ENCODE measurements around the gene SUSD6.

Gene SUSD6

DNA sequence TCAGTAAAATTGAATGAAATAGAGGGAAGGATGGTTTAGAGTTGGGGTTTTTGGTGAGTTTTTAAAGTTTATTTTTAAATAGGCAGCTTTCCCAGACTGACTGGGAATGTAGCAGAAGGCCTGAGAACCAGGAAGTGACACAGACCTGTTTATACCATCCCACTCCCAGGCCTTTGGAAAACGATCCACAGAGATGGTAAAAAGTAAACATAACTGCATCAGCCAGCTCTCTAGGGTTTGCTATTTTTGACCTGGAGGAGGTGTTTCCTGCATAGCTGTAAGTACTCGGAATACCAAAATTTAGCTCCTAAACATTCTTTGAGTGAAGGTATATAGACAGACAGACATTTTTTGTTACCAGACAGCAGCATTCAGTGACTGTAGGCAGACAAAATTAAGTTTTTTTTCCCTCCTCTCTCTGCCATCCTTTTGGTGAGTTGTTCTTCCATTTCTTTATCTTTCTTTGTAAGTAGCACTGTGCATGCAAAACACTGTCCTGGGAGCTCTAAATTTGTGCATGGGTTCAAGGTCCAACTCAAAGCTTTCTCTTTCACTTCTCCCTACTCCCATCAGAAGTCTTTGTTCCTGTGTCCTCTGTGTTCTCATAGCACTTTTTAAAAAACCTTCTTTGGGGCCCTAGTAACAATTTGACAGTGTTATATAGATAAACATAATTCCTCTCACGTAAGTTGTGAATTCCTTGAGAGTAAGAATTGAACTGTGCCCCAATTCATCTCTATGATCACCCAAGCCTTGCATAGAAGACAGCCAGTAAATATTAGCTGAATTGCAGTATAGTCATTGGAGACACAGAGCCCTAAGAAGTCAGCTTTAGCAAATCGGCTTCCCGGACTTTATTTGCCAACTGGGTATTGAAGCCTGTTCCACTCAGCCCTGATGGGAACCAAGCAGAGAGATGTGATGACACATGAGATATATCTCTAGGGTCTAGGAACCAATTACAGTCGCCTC is 37.4 kb downstream of the SUSD6 start:
- no peak for DNase-seq (ENCODE audit: low read depth, low spot score)

DNA sequence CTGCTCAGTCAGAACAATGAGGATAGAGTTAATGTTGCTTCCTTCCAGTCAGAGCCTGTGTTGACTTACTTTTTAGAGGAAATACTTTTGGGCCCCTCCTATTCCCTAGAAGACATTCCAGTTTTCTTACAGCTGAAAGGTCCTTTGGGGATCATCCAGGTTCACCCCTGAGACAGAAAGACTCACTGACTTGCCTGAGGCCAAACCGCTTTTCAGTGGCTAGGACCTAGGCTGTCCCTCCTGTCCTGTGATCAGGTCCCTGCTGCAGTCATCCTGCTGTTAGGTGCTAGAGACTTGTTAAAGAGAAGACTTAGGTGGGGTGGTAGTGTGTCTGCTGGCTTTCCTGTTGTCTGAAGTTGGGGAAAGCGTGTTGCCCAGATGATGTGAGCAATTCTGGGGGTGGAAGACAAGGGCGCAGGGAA is 39.6 kb downstream of the SUSD6 start:
- DNase-seq (ENCODE audit: low read depth, low spot score) = no peak

DNA sequence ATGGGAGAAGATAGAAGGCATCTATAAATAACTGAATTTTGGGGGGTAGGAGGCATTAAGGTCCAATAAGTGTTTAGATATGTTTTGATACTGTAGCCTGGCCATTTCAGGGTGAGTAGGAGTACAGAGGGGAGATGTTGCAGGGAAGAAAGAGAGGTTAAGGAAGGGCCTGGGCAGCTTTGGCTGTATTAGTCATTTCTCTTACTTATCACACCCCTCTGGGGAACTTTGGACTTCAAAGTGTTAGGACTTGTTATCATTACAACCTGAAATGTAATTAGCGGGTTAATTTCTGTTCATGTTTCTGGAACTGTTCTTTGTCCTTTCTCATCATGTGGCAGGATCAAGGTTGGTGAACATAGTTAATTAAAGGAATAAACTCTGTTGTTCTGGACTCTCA is 40.3 kb downstream of the SUSD6 start:
- no peak for DNase-seq (ENCODE audit: low read depth, low spot score)

DNA sequence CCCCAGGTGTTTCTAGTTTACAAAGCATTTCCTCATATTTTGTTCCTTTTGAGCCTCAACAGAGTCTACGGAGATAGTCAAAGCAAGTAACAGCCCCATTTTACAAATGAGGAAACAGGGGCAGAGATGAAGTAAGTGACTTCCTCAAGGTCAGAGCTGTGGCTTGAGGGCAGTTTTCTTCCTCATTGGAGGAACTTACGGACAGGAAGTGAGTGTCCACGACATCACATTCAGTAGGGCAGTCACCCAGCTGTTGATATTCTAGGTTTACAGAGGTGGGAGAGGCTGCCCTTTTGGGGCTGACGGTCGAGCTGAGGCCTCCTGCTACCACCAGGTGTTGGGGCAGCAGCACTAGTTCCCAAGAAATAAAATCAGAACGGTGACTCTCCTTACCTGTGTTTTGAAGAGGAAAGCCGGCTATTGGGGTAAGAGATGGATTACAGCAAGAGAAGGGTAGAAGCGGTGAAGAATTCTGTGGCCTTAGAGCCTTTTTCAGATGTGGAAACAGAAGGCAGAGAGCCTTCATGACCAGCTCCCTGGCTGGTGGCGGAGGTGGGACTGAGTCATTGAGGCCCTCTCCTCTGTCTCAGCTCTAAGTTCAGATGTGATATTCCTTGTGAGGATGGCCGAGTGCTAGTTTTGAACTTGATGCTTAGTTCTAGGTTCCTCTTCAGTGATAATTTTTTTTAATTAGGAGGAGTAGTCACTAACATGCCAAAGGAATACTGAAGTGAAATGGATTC is 41.7 kb downstream of the SUSD6 start:
- no peak for DNase-seq (ENCODE audit: low read depth, low spot score)

DNA sequence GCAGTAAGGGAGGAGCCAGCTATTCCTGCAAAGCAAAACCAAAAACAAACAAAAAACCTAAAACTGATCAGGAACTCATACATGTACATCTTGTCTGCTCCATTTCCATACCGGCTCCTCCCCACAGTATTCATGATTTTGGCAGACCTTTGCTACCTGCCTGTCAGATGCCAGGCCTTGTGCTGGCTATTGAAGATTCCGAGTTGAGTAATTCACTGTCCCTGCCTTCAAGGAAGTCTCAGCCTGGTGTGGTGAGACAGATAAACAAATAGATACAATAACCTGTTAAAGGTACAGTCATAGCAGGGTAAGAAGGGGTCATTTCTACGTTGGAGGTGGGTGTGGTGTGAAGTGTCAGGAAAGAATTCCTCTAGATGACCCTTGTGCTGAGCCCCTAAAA is 42.7 kb downstream of the SUSD6 start:
- no peak for DNase-seq (ENCODE audit: low read depth, low spot score)

DNA sequence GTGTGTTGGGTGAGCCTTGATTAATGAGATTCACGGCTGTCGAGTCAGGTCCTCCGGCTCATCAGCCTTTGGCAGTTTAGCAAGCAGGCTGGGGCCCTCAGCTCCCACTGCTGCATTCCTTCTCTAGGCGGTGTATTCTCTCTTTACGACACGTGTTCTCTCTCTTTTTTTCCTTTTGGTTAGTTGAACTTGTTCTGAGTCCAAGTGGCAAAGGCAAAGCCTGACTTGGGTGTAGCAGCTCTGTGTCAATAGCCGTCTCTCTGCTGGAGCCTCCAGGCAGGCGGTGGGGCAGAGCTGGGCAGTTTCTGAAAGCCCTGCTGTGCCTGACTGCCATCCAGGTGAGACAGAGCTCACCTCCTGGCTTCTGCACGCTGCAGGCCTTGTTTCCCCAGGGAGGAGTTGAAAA is 46.6 kb downstream of the SUSD6 start:
- no peak for DNase-seq (ENCODE audit: low read depth, low spot score)

DNA sequence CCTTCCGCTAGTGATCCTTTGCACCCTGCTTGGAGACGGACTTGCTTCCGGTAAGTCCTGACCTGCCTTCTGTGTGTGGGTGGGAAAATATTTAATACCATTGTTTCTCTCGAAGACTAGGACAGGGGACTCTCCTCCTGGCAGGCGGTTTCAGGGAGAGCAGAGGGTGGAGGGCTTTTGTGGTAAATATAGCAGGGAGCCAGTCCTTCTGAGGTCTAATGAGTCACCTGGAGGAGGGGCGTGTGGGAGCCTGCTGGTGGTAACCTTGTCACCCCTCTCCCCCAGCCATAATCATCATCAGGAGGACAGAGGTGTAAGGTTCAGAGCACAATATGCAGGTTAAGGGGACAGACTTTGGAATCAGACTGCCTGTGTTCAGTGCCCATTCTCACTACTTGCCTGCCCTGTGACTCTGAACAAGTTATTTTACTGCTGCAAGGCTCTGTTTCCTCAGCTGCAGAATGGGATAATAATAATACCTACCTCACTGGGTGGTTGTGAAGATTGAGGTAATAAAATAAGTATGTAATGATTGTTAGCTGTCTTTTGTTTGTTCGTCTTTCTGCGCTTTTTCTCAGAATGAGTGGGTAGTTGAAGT is 47.4 kb downstream of the SUSD6 start:
- no peak for DNase-seq (ENCODE audit: low read depth, low spot score)

DNA sequence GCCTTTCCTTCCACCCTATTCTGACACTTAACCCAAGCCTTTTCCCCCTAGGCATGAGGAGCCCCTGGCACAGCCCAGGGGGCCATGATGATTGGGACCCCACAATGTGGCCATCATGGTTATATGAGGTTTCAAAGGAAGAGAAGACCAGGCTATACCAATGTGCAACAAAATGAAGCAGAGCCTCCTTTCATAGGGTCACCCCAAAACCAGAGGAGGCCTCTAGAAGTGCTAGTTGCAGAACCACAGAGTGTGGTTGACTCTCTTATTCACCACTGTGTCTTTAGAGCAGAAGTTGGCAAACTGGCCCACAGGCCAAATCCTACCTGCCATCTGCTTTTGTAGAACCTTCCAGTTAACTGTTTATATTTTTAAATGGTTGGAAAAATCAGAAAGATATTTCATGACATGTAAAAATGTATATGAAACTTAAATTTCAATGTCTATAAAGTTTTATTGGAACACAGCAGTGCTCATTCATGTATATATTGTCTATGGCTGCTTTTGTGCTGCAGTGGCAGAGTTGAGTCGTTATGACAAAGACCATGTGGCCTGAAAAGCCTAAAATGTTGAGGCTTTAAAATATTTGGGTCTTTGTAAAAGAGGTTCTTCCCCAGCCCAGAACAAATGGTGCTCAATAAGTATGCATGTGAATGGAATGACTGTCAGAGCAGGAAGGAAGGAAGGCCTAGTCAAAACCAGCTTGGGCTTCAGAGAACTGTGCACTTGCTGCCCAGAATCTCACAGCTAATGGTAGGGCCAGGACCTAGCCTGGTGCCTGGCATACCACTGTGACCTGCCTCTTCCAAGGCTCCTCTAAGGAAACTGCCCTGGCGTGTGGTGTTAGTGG is 49.2 kb downstream of the SUSD6 start:
- DNase-seq (ENCODE audit: low read depth, low spot score) = no peak

DNA sequence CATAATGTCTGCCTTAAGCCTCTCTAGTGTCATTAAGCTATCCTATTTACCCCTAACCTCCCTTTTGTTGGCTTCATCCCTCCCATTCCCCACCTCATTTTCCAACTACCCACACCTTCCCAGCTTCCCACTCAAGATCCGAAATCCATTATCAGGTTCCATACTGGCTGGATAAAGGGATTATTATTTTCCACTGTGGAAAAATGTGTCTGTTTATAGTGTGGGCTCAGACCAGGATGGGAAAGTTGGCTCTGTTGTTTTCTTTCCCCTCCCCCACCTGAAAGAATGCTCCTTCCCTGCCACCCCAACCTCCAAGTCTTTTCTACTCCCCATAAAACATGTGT is 49.8 kb downstream of the SUSD6 start:
- DNase-seq (ENCODE audit: low read depth, low spot score) = no peak

DNA sequence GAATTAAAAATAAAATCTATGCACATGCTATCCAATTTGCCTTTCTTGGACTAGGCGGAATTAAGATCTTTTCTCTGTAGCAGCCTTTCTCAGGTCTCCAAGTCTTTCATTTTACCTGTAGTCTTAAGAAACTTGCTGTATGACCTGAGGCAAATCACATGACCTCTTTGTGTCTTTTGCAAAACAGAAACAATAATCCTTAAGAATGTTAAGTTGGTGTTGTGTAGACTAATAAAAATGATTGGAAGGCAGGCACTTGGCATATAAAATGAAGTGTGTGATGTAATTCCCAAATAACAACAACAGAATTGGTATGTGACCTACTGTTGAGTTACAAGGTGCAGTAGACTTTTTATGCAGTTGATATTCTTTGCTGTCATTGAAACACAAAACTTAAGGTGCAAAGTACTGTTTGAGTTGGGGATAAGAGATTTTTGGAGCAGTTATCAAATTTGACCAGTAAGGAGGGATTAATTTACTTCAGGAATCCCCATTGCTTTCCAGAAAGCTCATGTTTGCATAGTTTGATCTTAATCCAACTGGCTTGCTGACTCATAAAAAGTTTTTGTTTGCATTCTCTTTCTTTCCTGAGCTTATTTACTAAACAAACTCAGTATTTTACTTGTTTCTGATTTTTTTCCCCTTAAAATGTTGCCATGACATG is 51.4 kb downstream of the SUSD6 start:
- DNase-seq (ENCODE audit: low read depth, low spot score) = no peak

DNA sequence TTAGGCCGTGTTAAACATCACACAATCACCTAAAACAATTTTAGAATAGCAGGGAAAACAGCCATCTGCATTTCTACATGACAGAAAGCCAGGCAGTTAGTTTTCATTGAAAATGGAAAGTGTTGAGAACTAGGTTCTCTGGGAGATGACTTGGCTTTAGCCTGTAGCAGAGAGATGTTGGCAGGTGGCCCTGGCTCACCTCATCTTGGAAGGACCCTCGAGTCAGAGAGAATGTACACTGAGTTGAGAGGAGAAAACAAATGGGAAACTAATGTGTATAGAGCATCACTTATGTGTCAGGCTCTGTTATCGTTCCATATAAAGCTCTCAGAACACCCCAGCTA is 51.9 kb downstream of the SUSD6 start:
- DNase-seq (ENCODE audit: low read depth, low spot score) = no peak

DNA sequence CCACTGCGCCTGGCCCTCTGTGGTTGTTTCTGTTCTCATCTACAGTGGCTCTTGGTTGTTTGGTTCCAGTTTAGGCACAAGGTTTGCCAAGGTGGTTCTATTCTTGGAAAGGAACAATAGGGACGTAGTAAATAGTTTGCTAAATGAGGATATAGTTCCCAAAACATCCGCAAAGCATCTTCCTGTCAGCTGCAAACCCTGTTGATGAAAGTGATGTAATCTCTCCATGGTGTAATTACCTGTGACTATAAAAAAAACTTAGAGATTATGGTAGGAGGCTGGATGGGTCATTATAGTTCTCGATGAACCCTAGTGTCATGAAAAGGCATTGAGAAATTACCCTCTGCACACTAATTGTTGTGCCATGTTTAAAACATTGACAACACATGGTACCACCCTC is 52.9 kb downstream of the SUSD6 start:
- no peak for DNase-seq (ENCODE audit: low read depth, low spot score)

DNA sequence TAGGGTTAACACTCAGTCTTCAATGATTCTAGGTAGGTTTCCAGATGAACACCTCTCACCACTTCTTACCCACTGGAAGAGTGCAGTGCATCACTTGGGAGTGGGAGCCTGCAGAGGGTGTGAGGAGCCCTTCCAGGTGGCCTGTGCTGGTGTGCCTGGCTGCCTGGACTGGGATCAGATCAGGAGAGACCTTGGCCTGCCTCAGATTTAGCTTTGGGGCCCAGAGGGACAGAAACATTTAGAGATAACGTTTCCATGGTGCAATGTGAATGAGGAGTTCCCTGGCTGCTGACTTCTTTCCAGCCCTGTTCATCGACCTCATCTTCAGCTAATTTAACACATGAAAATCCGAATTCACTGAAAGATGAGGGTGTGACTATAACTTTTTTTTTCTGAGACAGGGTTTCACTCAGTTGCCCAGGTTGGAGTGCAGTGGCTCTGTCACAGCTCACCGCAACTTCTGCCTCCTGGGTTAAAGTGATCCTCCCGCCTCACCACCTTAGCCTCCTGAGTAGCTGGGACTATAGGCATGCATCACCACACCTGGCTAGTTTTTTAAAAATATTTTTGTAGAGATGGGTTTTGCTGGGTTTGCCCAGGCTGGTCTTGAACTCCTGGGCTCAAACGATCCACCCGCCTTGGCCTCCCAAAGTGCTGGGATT is 53.6 kb downstream of the SUSD6 start:
- DNase-seq (ENCODE audit: low read depth, low spot score) = no peak

DNA sequence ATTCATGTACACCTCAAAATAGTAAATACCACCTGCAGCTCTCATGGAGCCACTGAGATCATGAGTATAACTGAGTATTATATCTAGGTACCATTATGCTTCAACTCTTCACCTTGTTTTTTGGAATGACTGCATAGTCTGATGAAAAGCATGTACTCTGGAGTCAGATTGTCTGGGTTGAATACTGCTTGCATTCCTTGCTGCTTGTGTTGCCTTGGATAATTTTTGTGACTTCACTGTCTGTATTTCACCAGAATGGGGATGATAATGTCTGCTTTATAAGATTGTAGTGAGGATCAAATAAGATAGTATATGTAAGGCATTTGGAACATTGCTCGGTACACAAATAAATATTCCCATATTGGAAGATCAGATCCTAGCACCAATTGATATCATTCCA is 54.2 kb downstream of the SUSD6 start:
- no peak for DNase-seq (ENCODE audit: low read depth, low spot score)

DNA sequence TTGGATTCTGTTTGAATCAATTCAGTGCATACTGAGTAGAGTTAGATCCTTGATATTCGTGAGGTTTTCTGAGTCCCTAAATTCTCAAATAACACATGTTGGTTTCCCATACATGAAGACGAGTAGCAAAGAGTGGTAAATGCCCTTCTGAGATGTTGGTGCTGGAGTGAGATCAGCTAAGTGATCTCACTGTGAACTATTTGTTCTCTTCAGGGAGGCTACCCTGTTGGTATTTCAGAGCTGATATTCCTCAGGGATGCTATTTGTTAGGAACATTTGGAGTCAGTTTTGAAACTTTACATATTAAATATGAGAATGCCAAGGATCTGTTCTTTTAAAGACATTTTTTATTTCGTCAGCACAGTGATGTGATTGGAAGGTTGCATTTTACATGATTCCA is 54.7 kb downstream of the SUSD6 start:
- DNase-seq (ENCODE audit: low read depth, low spot score) = no peak

DNA sequence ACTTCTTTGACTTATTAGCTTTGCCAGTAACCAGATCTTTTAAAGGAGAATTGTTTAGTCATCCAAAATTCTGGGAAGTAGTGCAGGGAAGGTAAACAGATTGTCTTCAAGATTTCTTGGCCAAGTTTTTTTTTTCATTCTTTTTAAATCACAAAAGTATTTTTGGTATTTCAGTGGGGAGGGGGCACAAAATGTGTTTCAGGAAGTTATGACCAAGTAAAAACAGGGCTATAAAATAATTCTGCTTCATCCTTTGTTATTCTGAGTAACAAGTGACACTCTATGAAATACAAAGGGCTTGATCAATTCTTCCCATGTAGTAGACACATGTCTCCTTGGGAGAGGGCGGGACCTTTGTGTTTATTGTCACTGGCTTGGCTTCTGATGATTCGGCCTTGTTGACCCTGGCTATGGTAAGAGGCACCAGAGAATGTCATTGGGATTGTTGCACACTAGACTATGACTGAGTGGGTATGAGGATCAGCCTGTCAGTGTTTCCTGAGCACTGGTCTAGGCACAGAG is 55.4 kb downstream of the SUSD6 start:
- DNase-seq (ENCODE audit: low read depth, low spot score) = no peak

DNA sequence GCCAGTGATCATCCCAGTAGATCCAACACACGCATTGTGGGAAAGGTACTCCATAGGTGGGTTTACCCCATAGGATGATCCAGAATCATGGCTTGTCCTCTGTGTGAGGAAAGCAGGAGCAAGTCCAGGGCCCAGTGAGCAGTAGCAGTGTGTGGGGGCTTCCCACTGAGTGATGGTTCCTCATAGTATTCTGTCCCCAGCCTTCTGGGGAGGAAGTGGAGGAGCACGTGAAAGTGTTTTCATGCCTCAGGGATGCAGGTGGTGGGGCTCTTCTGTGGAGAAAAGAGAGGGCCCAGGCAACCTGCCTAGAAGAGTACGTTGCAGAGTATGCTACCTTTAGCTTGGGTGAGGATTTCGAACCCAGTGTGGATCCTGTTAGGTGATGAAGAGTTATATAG is 56.5 kb downstream of the SUSD6 start:
- DNase-seq (ENCODE audit: low read depth, low spot score) = no peak

DNA sequence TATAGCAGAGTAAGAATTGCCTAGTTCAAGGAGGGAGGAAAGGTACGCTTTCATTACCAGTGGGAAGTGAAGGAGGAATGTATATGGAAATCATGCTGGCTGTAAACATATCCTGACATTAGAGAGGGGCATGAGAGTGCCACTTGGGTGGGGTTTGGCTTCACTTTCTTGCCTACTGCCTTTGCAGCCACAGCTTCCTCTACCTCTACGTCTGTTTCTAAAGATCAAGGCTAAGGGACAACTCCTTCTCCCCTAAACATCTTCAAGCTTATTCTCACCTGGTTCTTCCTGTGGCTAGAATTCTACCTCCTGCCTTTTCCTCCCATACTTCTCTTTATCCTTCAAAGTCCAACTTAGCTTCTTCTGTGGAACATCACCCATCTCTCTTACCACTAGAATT is 58.0 kb downstream of the SUSD6 start:
- DNase-seq (ENCODE audit: low read depth, low spot score) = no peak

DNA sequence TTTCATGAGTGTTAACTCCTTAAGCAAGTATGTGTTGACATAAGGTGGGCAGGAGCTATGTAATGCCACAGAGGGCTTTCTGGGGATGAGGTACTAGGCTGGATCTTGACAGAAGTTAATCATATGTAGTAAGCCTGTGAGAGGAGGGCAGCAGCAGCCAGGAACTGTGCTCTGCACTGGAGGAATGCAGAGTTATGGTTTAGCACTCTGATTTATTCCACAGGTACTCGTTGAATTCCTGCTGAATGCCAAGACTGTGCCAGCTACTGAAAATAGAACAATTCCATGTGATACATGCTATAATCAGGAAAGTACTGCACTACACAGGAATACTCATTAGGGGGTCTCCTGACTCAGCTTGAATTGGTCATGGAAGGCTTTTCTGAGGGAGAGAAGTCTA is 58.7 kb downstream of the SUSD6 start:
- DNase-seq (ENCODE audit: low read depth, low spot score) = no peak

DNA sequence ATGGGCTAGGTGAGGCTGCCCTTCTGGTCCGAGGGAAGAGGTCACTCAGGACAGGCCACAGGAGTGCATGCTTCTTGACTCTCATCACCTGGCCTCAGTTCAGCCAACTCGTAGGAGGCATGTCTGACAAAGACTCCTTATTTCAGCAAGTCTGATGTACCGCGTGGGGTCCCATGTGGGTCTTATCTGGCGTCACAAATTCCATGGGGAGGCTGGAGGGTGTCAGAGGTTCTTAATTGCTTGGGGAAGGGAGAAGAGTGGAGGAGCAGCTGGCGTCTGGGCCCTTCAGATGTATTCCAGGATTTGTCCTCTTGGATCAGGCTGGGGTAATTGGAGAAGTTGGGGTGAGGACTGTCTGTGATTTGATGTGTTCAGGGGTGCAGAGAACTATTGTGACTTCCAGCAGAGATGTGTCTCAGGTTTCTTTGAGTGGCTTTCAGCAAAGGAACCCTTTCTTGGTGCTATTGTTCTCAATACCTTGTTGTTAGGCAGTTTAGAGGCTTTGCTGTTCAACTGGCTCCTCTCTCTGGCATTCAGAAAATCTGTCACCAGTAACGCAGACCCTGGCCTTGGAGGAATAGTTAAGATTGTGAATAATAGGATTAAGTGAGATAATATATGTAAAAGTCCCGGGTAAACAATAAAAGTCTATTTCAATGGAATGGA is 60.1 kb downstream of the SUSD6 start:
- DNase-seq (ENCODE audit: low read depth, low spot score) = no peak

Measured in brain pericyte (primary cell).